ENCODE results near the gene KHDRBS1. TPM values are rescaled to one million over a fixed set of nuclear protein-coding genes. Genes with fewer than 3 reads are reported as not detected.

KHDRBS1 gene
- polyA plus RNA-seq, 1 of the 3 experiments (the other 2 are of a cell fraction), result 52.8 TPM

- CTCF ChIA-PET, result interaction anchor here (1.0 kb wide), 1 partner anchor 47 kb away, joined by 3 read pairs; no protein-coding TSS in a partner anchor
- 89% methylated on average over 5 of the region's 5 CpGs for WGBS (ENCODE audit: low lambda C conversion rate)
- Histone ChIP-seq H3K9me2 (no peaks in the 10 kb centered on the region), H3K27me3 (ENCODE audit: insufficient read depth) (no peaks in the 10 kb centered on the region), H3K27ac (ENCODE audit: low read depth in 2 of 2, low read length in 1 of 2) (no peak overlapping the region), H3K9ac (no peak overlapping the region), H3K4me3 (ENCODE audit: low read depth in 2 of 2, low read length in 1 of 2) (no peak overlapping the region), H3K79me2 (ENCODE audit: insufficient read depth) (no peaks in the 10 kb centered on the region; the same call in 1 of the 2 replicates), H3K9me3 (no peaks in the 10 kb centered on the region), H4K20me1 (ENCODE audit: insufficient read depth) (peaks cover 11% of the 10 kb centered on the region), H3F3A (replicated peaks; ENCODE audit: insufficient read depth) (peaks cover 10% of the 10 kb centered on the region), H3K4me1 (ENCODE audit: control insufficient read depth in 1 of 2, insufficient read depth in 2 of 2, low read depth in 1 of 2, low read length in 1 of 2) (peaks cover 0 to 7% of the 10 kb centered on the region in 2 experiments; a peak in 2 of 4 replicates), H2AFZ (ENCODE audit: low read depth) (no peak overlapping the region), H3K36me3 (replicated peaks in 1 of 2; ENCODE audit: control insufficient read depth in 1 of 2, insufficient read depth in 2 of 2, low read length in 1 of 2) (peaks cover 0 to under 1% of the 10 kb centered on the region in 2 experiments), H3K4me2 (no peak overlapping the region)
- no peak for TF ChIP-seq SIN3A (IDR thresholded peaks at IDR 0.05; ENCODE audit: borderline replicate concordance, low read depth, low read length)
- DNase-seq, result no peak
- POLR2A ChIA-PET, result no interaction called here
These were observed 3.4 kb upstream of the KHDRBS1 start for GRCh38 chr1:32010246-32010645.

DNA sequence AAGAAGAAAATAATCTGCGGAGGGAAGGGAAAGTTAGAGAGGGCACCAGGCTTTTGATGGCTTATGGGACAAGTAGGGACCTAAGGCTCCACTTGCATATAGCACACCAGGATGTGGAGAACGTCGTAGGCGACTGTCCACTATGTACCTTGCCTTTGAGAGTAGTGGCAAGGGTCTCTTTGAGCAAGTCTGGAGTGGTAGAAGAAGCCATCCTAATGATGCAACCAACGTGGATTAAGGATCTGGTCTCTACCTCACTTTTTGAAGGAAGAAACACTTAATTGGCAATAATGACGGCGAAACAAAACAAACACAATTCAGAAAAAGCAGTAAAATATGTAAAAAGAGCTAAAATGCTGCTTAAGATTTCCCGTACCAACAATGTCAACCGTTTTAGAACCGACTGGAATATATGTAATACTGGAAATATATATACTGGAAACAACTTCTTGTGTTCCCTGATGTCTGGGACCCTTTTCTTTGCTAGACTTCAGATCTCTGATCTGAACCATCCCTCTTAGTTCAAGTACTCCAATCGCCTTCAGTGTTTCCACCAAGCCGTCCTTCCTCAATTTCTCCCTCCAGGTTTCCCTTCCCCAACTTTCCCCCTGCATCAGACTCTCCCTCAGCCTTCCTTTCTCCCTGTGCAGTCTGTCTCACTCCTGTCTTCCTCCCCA, 821 bp upstream of the KHDRBS1 start:
- Histone ChIP-seq H3K4me1 (ENCODE audit: control insufficient read depth in 1 of 2, insufficient read depth in 2 of 2, low read depth in 1 of 2, low read length in 1 of 2) (peaks cover 0 to 13% of the 10 kb centered on the region in 2 experiments; a peak in 3 of 4 replicates), H3K36me3 (replicated peaks in 1 of 2; ENCODE audit: control insufficient read depth in 1 of 2, insufficient read depth in 2 of 2, low read length in 1 of 2) (peaks cover 3 to 24% of the 10 kb centered on the region in 2 experiments), H3K9me2 (no peaks in the 10 kb centered on the region), H3K4me2 (peak overlapping the region; percentile 63), H3F3A (replicated peaks; ENCODE audit: insufficient read depth) (peaks cover 10% of the 10 kb centered on the region), H3K9me3 (no peaks in the 10 kb centered on the region), H3K27me3 (ENCODE audit: insufficient read depth) (no peaks in the 10 kb centered on the region), H3K9ac (peak overlapping the region; percentile 100), H3K4me3 (ENCODE audit: low read depth in 2 of 2, low read length in 1 of 2) (peak overlapping the region; percentile 45 to 57), H3K27ac (ENCODE audit: low read depth in 2 of 2, low read length in 1 of 2) (peak overlapping the region; percentile 94 to 96), H3K79me2 (ENCODE audit: insufficient read depth) (no peaks in the 10 kb centered on the region; the same call in 1 of the 2 replicates), H4K20me1 (ENCODE audit: insufficient read depth) (peaks cover 37% of the 10 kb centered on the region), H2AFZ (ENCODE audit: low read depth) (peak overlapping the region; percentile 62)
- TF ChIP-seq, protein P1, sequence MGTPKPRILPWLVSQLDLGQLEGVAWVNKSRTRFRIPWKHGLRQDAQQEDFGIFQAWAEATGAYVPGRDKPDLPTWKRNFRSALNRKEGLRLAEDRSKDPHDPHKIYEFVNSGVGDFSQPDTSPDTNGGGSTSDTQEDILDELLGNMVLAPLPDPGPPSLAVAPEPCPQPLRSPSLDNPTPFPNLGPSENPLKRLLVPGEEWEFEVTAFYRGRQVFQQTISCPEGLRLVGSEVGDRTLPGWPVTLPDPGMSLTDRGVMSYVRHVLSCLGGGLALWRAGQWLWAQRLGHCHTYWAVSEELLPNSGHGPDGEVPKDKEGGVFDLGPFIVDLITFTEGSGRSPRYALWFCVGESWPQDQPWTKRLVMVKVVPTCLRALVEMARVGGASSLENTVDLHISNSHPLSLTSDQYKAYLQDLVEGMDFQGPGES (IDR thresholded peaks at IDR 0.05; ENCODE audit: low read depth, low read length), result no peak
- TF ChIP-seq FOXJ3 (CRISPR knock-in tag; IDR thresholded peaks at IDR 0.05) (no peak), NRF1 (IDR thresholded peaks at IDR 0.05; ENCODE audit: low read depth, low read length) (no peak), SIN3A (IDR thresholded peaks at IDR 0.05; ENCODE audit: borderline replicate concordance, low read depth, low read length) (no peak)
- POLR2A ChIA-PET, result interaction anchor here (0.7 to 2.0 kb wide), 7 partner anchors 8 to 642 kb away, joined by 3 to 7 read pairs (median 3); partner anchors contain the start of gene TMEM39B
- DNase-seq, result no peak
- WGBS (ENCODE audit: low lambda C conversion rate), result 80% methylated on average over 12 of the region's 12 CpGs
- CTCF ChIA-PET, result interaction anchor here (2.6 kb wide), 1 partner anchor 9 kb away, joined by 6 read pairs; no protein-coding TSS in a partner anchor

GRCh38 chr1:32014199-32014947, 705 bp downstream of the KHDRBS1 start:
- Histone ChIP-seq H3K9ac (peak overlapping the region; percentile 100), H2AFZ (ENCODE audit: low read depth) (no peak overlapping the region), H3K27me3 (ENCODE audit: insufficient read depth) (no peaks in the 10 kb centered on the region), H3K9me3 (no peaks in the 10 kb centered on the region), H3K4me3 (ENCODE audit: low read depth in 2 of 2, low read length in 1 of 2) (peak overlapping the region; percentile 80 to 99), H3K9me2 (no peaks in the 10 kb centered on the region), H3K4me2 (peak overlapping the region; percentile 87), H3K27ac (ENCODE audit: low read depth in 2 of 2, low read length in 1 of 2) (peak overlapping the region; percentile 94 to 96), H3K4me1 (ENCODE audit: control insufficient read depth in 1 of 2, insufficient read depth in 2 of 2, low read depth in 1 of 2, low read length in 1 of 2) (peaks cover 8 to 13% of the 10 kb centered on the region in 2 experiments), H3F3A (replicated peaks; ENCODE audit: insufficient read depth) (peaks cover 10% of the 10 kb centered on the region), H4K20me1 (ENCODE audit: insufficient read depth) (peaks cover 53% of the 10 kb centered on the region), H3K36me3 (replicated peaks in 1 of 2; ENCODE audit: control insufficient read depth in 1 of 2, insufficient read depth in 2 of 2, low read length in 1 of 2) (peaks cover 3 to 33% of the 10 kb centered on the region in 2 experiments), H3K79me2 (ENCODE audit: insufficient read depth) (no peaks in the 10 kb centered on the region; the same call in 1 of the 2 replicates)
- DNase-seq, result peak; percentile 69
- TF ChIP-seq MXI1 (IDR thresholded peaks at IDR 0.05; ENCODE audit: low read depth, low read length) (peak; percentile 42; the same call in 1 of the 2 replicates), TEAD4 (IDR thresholded peaks at IDR 0.05; ENCODE audit: borderline replicate concordance, insufficient read depth) (no peak)
- ChIA-PET POLR2A (interaction anchor here (0.6 to 2.0 kb wide), 4 partner anchors 10 to 58 kb away, joined by 3 to 7 read pairs (median 4); partner anchors contain the start of gene TMEM39B), CTCF (interaction anchor here (1.2 to 1.3 kb wide), 2 partner anchors 49 to 269 kb away, joined by 3 to 4 read pairs; no protein-coding TSS in a partner anchor)
- 0% methylated on average over 21 of the region's 55 CpGs for WGBS (ENCODE audit: low lambda C conversion rate)
